SK-MEL-5 (cell line): ENCODE measurements around the gene C3orf18. TPM values are rescaled to one million over a fixed set of nuclear protein-coding genes. Genes with fewer than 3 reads are reported as not detected.

Experiments used
- DNase-seq: peaks from one replicate; pipeline ENCODE4 v3.0.0-alpha.2; 2016; ENCODE audit warnings: low read depth, low spot score
- in situ Hi-C: cut with HindIII; loops from 2 replicates; pipeline ENCODE4 v1.10.0; 2016; ENCODE audit warnings: low sequenced_read_pairs, high pct_unique_total_duplicates, low pct_unique_long_range_greater_than_20kb
- polyA plus RNA-seq, 2 experiments: library from polyadenylated mRNA; depleted of rRNA; stranded (reverse); fragments of >200 nt; gene quantifications; 2 replicates each; pipeline ENCODE4 v1.2.3, GENCODE V29; 2015
- total RNA-seq: library from RNA; depleted of rRNA; stranded (reverse); fragments of >200 nt; shearing (Covaris generic); gene quantifications from 2 replicates; pipeline ENCODE4 v1.2.3, GENCODE V29; 2014; rRNA removed

Gene C3orf18
- 4.0 and 4.2 TPM in 2 replicates for total RNA-seq
- polyA plus RNA-seq (2015; cell fraction: cytosol; rRNA removed): 2.9 and 4.9 TPM in 2 replicates
- polyA plus RNA-seq (2015; cell fraction: nucleus; rRNA removed): 9.1 and 17.7 TPM in 2 replicates

GRCh38 chr3:50567386-50568167, at the start of gene C3orf18:
TSS of gene C3orf18 (minus strand) at chr3:50567747. CDS start at chr3:50565699, 2,048 bp downstream.
- in situ Hi-C loops: no loop called here
- DNase-seq: peak; percentile 62

GRCh38 chr3:50616770-50617095, 49.2 kb upstream of the C3orf18 start:
- peak; percentile 89 for DNase-seq
- in situ Hi-C loops: no loop called here

GRCh38 chr3:50616003-50616769, 48.6 kb upstream of the C3orf18 start:
- peak; percentile 86 for DNase-seq

GRCh38 chr3:50615190-50615589, 47.6 kb upstream of the C3orf18 start:
- in situ Hi-C loops: no loop called here
- DNase-seq: no peak

More at GRCh38 chr3:50616003-50616769, 48.6 kb upstream of the C3orf18 start:
- in situ Hi-C loops: no loop called here

DNA sequence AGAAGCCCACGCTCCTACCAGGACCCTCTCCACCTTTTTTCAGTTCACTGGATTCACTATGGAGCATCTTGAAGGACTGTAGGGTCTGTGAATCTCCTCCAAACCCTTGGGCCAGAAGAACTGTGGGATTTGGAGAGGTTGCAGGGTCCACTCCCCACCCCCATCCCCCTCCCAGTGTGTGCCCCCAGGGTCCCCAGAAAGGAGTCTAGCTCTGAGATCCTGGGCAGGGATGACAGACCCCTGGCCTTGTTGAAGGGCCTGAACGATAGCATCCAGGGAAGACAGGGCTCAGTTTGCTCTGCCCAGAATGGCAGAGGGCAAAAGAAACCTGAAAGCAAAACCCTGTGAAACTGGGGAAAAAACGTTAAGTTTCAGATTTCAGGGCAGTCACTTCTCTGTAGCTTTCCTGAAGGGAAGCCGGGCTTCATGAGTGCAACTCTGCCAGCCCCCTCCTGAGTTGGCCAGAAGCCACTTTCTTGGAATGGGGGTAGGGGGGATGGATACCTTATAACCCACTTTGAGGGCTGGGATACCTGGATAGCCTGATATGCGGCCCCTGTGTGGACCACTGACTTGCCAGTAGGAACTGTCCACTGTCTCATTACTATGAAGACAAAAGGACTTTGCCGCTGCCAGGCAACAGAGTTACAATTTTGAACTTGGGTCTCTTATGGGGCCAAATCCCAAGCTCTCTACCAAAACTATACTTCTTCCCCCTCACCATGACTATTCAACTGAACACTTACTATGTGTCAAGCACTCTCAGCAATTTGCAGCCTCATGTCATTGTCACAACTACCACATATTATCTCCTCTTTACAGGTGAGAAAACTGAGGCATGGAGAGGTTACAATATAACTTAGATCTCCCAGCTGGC, 45.7 kb upstream of the C3orf18 start:
- in situ Hi-C loops: no loop called here
- DNase-seq: no peak

DNA sequence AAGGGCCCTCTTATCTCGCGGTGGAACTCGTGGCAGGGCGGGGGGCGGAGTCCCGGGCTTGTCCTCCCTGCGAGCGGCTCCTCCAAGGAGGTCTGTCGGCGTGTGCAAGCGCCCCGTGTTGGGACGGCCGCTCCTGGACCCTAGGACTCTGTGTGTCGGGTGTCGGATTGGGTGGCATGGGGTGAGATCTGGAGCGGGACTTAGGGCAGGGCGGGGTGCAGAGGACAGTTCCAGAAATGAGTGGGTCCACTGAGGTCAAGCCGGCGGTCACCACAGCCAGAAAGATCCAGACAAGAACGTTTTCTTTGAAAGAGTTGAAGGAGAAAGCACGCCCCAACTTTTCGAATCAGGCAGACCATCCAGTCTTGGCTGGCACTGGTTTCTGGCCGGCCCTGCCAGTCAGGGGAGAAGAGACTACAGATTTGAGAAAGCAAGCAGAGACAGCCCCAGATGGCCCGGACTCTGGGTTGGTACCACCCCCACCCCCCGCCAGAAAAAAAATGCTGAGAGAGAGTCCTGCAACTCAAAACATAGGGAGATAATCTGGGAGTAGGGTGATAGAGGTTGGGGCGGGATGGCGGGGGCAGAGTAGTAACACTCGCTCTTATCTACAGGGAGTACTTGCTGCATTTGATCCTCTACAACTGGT, 44.8 kb upstream of the C3orf18 start:
- in situ Hi-C loops: no loop called here
- DNase-seq: no peak

GRCh38 chr3:50611464-50612233, 44.1 kb upstream of the C3orf18 start, which contains the start of gene CISH:
TSS of gene CISH (minus strand) at chr3:50611774. CDS start at chr3:50611650, 124 bp downstream.
- in situ Hi-C loops: no loop called here

GRCh38 chr3:50610992-50611463, 43.5 kb upstream of the C3orf18 start:
- no peak for DNase-seq
- in situ Hi-C loops: no loop called here

More at GRCh38 chr3:50611464-50612233, 44.1 kb upstream of the C3orf18 start, which contains the start of gene CISH:
- peak; percentile 84 for DNase-seq

DNA sequence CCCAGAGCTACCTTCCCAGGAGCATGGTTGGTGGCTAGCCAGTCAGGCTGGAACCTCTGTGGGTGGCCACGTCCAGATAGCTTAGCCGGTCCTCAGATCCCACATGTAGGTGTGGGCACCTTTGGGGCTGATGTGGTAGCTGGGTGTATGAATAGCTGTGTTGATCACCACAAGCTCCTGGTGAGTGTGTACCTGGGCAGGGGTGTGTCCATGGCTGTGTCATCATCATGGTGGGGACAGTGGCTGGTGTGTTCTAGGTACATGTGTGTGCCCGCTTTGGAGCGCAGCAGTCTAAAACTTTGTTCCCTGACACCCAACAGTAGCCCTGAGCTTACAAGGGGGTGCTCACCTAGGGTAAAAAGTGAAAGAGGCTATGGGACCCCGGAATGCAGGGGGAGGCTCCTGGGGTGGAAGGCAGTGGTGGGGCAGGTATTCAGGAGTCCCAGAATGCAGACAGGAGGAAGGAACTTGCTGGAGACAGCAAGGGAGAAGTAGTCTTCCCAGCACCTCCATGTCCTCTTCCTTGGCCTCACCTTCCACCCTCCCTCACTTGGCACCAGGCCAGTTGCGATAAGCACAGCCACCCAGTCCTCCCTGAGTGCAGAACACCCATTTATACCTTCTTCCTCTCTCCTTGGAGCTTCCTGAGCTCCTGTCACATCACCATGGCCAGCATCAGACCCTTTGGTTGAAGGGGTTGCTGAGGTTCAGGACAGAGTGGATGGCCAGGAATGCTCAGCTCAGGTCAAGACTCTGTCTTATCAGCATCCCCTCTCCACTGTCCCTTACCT, 42.8 kb upstream of the C3orf18 start:
- in situ Hi-C loops: no loop called here
- DNase-seq: no peak

- no peak for DNase-seq
- in situ Hi-C loops: no loop called here
Measured at GRCh38 chr3:50609763-50610085, 42.2 kb upstream of the C3orf18 start.

DNA sequence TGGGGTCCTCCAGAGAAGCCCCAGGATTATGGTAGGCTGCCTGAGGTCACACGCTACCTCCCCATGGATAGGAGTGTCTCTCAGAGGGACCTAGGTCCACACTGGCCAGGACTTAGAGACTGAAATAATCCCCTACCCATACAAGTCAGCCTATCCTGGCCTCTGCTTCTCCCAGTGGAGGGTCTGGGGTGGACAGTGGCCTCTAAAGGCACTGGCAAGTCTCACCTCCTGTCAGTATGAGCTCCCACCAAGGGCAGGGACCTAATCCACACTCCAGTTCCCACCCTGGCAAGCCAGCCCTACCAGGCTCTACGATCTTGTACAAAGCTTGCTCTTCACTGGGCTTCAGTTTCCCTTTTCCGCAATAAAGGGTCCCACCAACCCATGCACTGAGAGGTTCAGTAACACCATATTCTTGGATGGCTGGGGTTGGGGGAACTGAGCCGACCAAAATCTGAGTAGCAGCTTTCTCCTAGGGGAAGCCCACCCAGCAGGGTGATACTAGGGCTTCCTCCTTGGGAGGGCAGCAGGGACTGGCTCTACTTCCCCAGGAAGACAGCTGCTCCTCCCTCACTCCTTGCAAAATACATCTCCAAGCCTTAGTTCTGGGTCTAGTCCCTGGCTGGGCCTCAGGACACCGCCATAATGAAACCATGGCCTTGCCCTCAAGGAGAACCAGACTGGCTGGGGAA, 41.7 kb upstream of the C3orf18 start:
- no peak for DNase-seq
- in situ Hi-C loops: no loop called here

DNA sequence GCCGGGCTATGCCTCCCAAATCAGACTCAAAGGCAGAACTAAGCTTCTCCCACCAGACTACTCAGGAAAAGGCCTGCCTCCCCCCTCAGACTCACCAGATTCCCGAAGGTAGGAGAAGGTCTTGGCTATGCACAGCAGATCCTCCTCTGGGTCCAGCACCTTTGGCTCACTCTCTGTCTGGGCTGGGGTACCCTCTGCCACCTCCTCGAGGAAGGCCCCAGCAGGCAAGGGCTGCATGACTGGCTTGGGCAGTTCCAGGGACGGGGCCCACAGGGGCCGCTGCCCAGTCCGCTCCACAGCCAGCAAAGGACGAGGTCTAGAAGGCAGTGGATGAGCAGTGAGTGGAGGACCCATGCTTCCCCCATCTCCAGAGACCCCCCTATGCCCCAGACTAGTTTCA, 40.7 kb upstream of the C3orf18 start:
- in situ Hi-C loops: no loop called here
- no peak for DNase-seq

DNA sequence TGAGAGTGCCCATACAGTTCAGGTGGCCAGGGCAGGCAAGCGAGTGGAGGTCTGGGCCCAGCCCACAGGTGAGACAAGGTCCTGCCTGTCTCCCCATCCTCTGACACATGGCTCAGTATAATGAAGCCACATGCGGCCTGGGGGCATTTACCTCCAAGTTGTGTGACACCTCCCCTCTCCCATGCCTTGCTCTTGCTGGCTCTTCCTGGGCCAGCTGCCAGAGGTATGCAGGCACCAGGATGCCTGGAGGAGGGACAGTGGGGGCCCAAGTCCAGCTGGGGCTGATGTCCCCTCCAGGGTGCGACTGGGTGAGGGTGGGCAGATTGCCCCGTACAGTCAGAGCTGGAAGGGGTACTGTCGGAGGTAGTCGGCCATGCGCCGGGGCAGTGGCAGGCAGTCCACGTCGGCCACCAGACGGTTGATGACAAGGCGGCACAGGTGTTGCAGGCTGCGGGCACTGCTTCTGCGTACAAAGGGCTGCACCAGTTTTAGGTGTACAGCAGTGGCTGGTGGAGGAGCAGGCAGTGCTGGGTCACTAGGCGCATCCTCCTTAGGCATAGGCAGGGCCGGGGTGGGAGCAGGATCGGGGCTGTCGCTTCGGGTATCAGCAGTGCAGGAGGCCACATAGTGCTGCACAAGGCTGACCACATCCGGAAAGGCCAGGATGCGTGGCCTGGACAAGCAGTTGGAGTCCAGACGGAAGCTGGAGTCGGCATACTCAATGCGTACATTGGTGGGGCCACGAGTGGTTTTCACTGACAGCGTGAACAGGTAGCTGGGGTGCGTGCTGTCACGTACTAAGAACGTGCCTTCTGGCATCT, 39.9 kb upstream of the C3orf18 start:
- in situ Hi-C loops: no loop called here

GRCh38 chr3:50606596-50606995, 39.0 kb upstream of the C3orf18 start:
- in situ Hi-C loops: no loop called here
- DNase-seq: no peak

More for the DNA sequence above, 39.9 kb upstream of the C3orf18 start:
- DNase-seq: no peak
